ENCODE measurements around the gene BRSK2.
"Not testable (repeated sequence)": the region's sequence is repeated elsewhere in the genome, so short reads cannot be mapped to it uniquely, and the experiment has no call there.

The BRSK2 gene

DNA sequence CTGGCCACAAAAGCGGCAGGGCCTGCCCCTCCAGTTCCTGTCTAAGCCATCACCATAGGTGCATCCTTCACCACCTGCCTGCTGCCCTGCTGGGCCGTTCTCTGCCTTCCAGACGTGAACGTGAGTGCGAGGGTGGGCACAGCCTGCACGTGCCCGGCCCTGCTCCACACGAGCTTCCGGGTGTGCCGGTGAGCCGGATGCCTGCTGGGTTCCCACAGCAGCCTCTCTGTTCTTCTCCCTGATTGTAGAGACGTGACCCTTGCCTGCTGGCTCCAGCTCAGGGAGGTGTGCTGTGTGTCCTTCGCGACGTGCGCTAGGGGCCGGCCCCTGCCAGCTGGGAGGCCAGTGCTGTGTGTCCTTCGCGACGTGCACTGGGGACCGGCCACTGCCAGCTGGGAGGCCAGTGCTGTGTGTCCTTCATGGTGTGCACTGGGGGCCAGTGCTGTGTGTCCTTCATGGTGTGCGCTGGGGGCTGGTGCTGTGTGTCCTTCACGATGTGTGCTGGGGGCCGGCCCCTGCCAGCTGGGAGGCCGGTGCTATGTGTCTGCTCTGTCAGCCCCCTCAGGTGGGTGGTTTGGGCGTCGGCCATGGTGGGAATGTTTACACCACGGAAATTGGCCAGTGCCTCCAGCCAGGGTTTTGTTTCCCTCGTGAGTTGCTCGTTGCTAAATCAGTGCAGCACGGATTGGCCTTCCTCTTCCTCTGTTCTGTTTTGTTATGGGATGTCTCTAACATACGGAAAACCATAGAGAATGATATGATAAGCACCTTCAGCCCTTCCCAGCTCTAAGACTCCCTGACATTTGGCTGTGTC, 35.4 kb upstream of the BRSK2 start:
- DNase-seq (ENCODE audit: low read depth), result no peak

DNA sequence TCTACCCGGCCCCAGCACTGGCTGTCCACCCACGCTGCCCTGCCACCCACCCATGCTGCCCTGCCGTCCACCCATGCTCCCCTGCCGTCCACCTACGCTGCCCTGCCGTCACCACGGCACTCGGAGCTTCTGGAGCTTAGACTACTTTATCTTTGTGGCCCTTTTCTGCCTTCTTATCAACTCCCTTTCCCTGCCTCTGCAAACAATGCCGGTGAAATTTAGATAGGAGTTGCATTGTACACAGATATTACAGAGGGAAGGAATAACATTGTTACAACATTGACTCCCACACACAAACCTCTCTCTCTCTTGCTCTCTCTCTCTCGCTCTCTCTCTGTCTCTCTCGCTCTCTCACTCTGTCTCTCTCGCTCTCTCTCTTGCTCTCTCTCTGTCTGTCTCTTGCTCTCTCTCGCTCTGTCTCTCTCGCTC, 33.7 kb upstream of the BRSK2 start:
- DNase-seq (ENCODE audit: low read depth), result no peak

DNA sequence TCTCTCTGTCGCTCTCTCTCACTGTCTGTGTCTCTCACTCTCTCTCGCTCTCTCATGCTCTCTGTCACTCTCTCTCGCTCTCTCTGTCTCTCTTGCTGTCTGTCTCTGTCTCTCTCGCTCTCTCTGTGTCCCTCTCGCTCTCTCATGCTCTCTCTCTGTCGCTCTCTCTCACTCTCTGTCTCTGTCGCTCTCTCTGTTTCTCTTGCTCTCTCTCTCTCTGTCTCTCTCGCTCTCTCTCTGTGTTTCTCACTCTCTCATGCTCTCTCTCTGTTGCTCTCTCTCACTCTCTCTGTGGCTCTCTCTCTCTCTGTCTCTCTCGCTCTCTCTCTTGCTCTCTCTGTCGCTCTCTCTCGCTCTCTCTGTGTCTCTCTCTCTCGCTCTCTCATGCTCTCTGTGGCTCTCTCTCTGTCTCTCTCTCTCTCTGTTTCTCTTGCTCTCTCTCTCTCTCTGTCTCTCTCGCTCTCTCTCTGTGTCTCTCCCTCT, 33.2 kb upstream of the BRSK2 start:
- DNase-seq (ENCODE audit: low read depth), result no peak

DNA sequence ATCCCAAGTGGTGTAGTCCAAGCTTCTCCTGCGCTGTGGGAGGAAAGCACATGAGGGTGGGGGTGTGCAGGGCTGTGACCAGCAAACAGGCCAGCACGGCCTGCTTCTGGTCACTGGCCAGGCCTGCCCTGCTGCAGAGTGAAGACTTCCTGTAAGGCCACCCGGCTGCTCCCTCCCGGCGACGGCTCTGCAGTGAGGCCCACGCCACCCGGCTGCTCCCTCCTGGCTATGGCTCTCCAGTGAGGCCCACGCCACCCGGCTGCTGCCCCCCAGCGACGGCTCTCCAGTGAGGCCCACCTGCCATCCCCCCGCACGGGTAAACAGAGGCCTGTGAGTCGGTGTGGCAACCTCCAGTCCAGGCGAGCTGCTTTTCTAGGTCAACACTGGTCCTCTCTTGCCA, 31.4 kb upstream of the BRSK2 start:
- no peak for DNase-seq (ENCODE audit: low read depth)

DNA sequence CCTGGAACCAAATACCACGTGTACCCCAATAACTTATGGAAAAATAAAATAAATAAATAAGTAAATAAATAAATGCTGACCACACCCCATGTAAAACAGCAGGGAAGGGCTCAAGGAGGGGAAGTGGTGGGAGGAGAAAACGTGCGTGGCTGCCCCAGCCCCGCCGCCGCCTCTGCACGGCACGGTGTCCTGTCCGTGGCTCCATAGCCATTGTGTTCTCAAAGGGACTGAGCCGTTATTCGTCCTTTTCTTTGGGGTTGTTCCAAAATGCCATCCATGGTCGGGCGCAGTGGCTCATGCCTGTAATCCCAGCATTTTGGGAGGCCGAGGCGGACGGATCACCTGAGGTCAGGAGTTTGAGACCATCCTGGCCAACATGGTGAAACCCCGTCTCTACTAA, 30.8 kb upstream of the BRSK2 start:
- not testable (repeated sequence) for DNase-seq (ENCODE audit: low read depth)

DNA sequence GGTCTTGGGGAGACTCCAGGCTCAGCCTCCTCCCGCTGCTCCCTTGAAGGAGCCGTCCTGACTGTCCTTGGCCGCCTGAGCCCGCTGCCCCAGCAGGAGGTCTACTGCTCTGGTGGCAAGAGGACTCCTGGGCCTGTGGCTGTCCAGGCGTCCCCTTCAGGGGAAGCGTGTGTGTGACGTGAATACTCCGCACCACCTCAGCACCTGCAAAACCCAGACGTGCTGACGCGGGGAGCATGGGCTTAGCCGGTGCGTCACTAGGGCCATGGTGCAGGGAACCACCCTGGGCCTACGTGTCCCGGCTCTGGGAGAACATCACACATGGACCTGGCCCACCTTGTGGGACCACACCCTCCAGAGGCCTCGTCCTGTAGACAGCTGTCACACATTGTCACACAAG, 30.2 kb upstream of the BRSK2 start:
- no peak for DNase-seq (ENCODE audit: low read depth)

DNA sequence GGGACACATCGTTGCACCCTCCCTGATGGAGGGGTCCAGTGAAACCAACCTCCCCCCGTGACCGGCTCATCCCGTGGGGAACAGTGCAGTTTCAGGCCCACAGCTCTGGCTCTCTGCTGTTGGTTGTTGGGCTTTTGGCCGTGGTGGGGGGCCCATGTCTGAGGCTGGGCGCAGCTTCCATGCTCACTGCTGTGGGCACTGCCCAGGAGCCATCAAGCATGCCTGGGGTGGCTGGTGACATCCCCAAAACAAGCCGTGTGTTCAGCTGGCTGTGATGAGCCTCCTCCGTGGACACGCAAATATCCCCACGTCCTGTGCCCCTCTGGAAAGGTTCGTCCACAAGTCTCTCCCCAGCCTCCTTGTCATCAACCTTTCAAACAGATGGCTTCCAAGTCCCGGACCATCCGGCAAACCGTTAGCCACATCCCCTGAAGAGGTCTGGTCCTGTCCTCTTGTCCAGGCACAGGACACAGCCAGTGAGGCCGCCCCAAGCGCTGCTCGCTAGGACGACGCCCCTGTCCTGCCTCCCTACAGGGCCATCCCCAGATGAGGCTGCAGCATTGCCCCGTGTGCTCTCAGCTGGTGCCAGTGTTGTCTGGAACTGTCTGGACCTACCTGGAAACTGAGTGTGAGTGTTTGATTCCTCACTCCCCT, 29.4 kb upstream of the BRSK2 start:
- no peak for DNase-seq (ENCODE audit: low read depth)

DNA sequence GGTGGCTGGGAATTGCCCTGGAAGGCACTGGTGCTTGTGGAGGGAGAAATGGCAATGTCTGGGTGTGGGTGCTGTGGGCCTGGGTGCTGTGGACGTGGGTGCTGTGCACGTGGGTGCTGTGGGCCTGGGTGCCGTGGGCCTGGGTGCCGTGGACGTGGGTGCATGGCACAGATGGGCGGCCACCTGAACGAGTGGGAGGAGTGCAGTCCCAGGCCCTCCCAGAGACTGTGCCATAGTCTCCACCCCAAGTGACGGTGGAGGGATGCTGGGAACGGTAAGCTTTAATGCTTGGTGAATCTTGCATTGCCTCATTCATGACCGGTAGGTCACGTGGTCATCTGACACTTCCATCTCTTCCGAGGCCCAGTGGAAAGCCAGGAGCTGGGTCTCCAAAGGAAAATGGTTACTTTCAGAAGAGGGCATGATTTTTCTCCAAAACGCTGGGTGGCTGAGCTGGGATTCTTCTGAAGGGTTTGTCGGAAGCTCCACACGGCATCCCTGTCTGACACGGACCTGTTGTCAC, 28.8 kb upstream of the BRSK2 start:
- DNase-seq (ENCODE audit: low read depth), result no peak

DNA sequence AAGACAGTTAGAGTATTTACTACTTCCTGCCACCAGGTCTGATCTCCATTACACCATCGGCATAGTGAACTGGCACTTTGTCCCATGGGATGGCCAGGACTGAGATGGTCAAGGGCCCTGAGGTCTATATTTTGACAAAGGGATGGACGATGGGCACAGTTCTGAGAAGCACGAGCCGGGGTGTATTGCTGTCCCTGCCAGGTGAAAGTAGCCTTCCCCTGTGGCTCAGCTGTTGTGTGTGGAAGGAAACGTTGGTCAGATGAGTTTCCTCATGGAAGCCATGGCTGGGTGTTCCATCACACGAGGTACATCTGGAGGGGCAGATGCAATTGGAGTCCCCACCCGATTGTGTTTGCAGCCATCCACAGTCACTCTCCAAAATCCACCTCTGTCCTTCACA, 27.9 kb upstream of the BRSK2 start:
- no peak for DNase-seq (ENCODE audit: low read depth)

DNA sequence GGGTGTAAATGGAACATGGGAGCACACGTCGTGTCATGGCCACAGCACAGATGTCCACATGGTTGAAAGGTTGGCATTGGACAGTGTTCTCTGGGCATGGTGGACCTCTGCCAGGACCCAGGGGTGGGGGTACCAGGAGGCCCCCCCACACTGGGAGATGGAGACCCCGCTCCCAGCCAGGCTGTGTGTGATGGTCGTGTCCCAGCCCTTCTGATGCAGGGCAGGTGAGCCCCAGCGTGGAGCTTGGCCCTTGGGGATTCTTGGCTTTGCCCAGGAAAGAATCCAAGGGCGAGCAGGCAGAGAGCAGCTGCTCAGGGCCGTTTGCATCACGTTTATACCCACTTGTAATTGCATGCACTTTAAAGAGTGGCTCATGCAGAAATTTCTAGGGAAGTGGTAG, 22.0 kb upstream of the BRSK2 start:
- no peak for DNase-seq (ENCODE audit: low read depth)

DNA sequence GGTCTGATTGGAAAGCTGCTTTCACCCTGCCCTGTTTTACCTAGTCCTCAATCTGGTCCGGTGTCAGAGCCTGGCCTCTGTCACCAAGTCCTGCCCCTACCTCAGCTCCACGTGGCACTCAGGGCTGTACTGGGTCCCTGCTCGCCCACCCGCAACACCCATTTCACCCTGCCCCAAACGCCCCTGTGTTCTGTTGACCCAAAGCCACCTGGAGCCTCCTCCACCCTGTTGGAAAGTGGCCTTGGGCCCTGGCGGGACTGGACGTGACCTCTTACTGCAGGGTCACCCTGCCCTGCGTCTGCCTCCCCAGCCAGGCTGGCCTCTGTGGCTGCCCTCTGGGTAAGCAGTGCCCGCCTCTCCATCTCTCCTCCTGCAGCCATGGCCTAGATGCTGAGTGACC, 21.5 kb upstream of the BRSK2 start:
- no peak for DNase-seq (ENCODE audit: low read depth)

DNA sequence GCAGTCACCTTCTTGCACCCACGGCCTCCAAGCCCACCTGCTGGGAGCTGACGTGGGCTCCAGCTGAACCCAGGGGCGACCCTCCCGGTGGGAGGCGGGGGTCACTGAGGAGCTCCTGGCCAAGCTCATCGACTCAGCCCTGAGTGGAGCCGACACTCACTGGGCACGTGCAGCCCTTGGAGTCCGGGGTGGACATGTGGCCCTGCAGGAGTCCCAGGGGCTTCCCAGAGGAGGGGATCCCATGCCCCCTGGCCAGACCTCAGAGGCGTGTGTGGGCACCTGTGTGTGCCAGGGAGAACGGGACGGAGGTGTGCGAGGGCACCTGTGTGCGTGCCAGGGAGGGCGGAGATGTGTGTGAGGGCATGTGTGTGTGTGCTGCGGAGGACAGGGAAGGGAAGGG, 20.8 kb upstream of the BRSK2 start:
- DNase-seq (ENCODE audit: low read depth), result no peak

DNA sequence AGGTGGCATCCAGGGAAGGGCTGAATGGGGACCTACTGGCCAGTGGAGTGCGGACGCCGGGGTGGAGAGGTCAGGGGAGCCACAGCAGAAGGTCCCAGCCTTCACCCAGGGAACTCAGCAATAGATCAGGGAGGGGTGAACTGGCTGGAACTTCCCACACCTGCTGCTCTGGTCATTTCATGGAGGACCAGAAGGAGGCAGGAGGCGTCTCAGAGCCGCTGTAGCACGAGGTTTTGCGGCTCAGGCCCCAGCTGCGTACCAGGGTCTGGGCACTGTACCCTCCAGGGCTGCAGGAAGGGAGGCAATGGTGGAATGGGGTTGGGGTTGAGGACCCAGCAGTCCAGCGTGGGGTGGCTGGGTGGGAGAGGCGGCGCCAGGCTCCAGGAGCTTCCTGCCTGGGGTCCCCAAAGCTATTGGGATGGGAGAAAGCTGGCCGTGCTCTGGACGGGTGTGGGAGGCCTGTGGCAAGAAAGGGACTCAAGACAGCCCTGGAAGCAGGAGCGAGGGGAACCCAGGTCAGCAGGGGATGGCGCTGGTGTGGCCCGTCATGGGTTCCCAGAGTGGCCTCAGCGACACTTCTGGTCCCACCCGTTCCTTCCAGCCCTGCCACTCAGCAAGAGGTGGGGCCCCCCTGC, 20.2 kb upstream of the BRSK2 start:
- DNase-seq (ENCODE audit: low read depth), result no peak

DNA sequence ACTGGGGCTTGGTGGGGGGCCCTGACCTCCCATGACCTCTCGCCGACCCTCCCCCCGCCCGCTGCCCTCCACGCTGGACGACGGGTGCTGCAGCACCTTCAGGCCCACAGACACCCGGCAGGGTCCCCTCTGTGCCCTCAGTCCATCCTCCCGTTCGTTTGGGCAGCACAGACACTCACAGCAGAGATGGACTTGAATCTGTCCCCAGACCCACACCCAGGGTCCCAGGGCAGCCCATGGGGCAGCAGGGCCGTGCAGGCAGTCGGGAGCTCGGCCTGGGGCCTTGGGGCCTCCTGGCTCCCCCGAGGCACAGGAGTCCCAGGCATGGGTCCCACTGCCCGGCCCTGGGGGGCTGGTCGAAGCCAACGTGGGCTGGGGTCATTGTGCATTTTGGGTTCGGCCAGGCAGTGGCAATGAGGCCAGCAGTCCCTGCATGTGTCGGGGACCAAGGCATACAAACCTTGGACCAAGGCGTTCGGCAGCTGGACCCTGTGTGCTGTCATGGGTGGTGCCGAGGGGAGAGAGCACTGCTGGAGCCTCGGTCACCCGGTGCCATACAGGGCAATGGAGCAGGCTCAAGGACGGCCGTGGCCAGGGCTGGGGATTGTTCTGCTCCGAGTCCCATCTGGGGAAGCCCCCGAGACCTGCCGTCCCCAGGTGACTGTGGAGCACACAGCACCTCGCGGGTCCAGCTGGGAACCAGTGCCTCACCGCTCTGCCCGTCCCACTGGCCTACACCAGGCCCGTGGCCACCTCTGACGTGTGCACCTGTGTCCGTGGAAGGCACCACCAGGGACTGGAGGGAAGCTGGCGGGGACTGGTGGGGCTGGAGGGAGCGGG, 19.3 kb upstream of the BRSK2 start:
- no peak for DNase-seq (ENCODE audit: low read depth)

DNA sequence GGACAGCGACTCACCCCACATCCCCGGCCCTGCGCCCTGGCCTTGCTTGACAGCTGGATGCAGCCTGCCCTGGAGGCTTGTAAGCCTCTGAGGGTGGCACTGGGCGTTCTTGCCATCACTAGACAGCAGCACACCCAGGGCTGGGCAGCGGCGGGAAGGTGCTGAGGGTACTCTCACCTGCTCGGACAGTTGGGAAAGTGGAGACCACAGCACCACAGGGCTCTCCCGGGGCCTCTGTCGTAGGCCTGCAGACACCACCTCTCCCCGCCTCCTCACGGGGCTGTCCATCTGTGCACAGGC, 18.8 kb upstream of the BRSK2 start:
- DNase-seq (ENCODE audit: low read depth), result no peak

DNA sequence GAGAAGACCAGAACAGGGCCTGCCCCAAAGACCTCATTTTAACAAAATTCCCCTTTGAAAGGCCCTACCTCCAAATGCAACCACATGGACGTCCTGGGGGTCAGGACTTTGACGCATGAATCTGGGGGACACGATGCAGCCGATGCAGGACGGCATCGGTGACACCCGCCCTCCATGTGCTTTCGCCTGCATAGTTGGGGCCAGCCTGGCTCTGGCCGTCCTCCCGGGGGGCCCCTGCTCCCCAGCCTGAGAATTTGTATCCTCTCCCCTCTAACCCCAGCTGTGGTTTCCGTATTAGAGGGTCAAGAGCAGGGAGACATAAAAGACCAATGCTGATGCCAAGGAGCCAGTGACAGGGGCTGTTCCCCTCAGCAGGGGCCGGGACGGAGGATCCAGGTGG, 18.4 kb upstream of the BRSK2 start:
- no peak for DNase-seq (ENCODE audit: low read depth)

DNA sequence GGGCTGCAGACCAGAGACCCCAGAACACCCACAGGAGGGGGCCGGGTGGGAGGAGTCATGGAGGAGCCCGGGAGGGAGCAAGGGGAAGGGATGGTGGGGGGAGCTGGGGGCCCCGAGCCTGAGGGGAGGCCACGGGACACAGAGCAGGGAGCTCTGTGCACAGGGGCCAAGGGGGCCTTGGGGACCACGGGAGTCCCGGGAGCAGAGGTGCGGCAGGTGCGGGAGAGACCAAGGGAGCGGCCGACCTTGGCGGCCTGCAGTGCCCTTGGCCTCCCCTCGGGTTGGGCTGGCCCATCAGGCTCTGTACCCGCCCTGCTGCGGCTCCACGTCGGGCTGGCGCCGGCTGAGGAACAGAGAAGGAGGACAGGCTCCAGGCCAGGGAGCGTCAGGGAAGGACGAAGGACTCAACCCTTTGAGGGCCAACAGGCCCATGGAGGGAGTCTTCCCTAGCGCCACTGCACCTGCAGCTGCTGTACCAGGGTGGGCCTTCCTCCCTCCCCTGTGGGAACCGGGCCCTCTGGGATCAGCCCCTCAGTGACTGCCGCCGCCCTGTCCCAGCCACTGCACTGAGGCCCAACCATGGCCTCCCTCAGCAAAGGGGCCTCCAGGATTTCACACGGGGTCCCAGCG, 17.8 kb upstream of the BRSK2 start:
- no peak for DNase-seq (ENCODE audit: low read depth)

DNA sequence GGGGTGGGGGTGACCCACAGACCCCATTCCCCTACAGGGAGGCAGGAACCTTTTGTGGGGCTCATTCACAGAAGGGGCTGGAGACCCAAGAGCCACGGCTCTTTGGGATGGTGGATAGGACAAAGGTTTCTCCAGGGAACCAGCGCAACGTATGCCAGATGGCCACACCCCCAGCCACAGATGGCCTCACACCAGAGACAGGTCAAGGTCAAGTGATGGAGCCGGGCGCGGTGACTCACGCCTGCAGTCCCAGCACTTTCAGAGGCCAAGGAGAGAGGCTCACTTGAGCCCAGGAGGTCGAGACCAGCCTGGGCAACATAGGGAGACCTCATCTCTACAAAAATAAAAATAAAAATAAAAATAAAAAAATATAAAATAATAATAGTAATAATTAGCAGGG, 17.1 kb upstream of the BRSK2 start:
- DNase-seq (ENCODE audit: low read depth), result no peak

DNA sequence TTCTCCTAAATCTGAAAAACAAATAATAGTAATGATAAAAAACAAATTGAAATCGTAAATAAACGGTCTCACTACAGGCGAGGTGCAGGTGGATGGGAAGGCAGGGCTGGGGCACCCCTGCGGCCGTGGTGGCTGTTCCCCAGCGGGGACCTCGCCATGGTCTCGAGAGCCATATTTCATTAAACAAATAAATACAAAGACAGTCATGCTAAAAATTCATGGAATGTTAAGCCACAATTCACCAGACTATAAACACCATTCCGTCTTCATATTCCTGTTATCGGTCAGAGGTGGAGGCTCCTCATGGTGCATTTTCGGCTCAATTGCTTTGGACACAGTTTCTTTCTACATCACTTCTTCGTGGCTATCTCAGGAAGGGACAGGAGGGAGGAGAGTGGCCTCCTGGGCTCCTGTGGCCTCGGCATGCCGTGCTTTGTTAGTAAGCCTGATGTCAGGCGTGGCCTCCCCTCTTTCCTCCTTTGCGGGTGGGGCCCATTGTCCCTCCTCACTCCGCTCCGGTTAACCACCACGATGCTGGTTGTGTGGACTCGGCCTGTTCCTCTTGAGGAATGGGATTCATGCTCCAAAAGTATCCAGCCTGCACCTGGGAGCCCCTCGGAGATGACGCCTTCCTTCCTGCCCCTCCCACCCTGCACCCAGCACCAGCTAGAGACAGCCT, 16.1 kb upstream of the BRSK2 start:
- DNase-seq (ENCODE audit: low read depth), result no peak

DNA sequence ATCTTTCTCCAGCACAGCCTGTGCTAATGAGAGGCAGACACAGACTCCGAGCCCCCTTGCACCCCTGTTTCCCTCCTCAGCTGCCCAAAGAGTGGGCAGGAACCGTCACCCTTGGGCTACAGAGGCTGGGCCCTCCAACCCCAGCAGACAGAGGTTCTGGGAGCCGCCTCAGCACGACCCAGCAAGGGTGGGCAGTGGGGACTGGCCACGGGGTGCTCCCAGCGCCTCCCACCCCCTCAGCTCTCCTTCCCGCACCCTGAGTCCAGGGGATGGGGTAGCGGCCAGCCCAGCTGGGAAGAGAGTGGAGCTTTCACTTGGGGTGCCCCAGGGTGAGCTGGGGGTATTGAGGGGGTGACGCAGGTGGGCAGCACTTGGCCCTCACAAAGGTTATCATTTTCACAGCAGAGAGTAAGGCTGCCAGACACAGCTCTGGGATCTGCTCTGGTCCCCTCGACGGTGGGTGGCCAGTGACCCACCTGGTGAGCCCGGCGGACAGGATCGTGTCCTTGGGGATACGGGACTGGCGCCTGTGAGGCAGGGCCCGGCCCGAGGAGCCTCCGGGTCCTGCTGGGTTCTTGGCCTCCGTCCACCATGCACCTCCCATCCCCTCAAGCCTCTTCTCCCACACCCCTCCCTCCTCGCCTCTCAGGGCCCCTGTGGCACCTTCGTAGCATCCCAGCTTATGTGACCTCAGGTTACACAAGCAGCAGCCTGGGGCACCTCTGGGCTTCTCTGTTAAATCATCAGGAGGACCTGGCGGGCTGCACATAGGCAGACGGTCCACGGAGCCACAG, 14.4 kb upstream of the BRSK2 start:
- DNase-seq (ENCODE audit: low read depth), result no peak

DNA sequence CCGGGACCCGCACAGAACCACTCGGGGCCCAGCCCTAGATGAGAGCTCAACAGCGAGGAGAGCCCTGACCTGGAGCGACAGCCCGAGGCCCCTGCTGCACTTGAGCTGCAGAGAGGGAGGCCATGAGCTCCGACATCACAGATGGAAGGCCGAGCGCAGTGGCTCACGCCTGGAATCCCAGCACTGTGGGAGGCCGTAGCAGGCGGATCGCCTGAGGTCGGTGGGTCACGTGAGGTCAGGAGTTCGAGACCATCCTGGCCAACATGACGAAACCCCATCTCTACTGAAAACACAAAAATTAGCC, 13.8 kb upstream of the BRSK2 start:
- DNase-seq (ENCODE audit: low read depth), result no peak
